GM18507 (cell line): Measurements from ENCODE around the gene IL22.
A peak's percentile ranks its signal among the peaks of the same experiment; 100 is the strongest.
"Not testable (repeated sequence)": the region's sequence is repeated elsewhere in the genome, so short reads cannot be mapped to it uniquely, and the experiment has no call there.

ENCODE experiments used
- DNase-seq: peaks from one replicate; pipeline ENCODE4 v3.0.0; 2011; ENCODE audit warnings: low read depth; ENCODE audit not compliant: insufficient read length; ENCODE audit errors: extremely low spot score
- FAIRE-seq: peaks from 2 replicates; lab custom pipeline; 2011; peaks lifted over from hg19 to GRCh38; lab: Jason Lieb, UNC

IL22 gene

GRCh38 chr12:68235576-68235975, 17.8 kb downstream of the IL22 start:
- no peak for DNase-seq
- no peak for FAIRE-seq

DNA sequence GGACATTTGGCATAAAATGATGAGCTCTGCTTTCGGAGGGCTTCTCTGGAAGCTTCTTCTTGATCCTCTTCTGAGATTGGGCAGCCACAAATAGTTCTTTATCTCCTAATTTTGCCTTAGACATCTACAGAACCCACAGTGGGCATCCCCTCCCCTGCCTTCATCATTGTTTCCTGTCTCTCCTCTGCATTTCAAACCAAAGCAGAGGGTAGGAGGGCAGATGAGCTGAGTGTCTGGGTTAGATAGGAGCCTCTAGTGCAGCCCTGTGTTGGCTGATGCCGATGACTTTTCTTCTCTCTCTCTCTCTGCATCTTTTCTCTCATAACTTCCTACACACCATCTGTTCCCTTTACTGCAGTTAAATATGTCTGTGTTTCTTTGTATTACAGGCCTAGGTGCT, 19.3 kb downstream of the IL22 start:
- no peak for FAIRE-seq

GRCh38 chr12:68233498-68233897, 19.9 kb downstream of the IL22 start:
- DNase-seq (no peak), FAIRE-seq (no peak)

More for the DNA sequence above, 19.3 kb downstream of the IL22 start:
- no peak for DNase-seq

DNA sequence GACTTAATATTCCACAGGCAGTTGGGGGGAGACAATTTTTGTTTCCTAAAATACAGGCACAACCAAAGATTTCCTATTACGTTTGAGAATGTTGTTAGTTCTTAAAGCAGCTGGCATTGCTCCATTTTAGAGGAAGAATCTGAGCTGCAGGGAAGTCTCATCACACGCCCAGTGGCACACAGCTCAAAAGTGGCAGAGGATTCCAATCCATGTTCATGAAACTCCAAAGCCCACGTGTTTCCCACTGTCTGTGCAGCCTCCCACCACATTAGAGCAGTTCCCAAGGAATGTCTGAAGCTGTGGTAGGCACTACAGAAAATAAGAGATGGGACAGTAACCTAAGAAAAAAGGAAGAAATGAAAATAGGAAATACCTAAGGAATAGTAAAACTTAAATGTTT, 21.7 kb downstream of the IL22 start:
- DNase-seq (no peak), FAIRE-seq (no peak)

DNA sequence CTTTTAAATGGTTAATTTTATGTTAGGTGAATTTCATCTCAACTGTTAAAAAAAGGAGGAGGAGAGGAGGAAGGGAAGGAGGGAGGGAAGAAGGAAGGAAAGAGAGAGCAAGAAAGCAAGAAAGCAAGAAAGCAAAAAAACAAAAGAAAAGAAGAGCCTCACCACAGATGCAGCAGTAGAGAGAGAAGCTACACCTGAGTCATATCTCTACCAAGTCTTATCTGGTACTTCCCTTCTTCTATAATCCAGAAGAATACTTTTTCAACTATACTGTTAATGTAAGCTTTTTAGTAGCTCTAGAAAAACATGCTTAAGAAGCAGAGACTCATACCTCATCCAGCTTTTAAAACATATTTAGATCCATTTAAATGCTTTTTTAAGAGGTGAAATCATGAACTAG, 22.2 kb downstream of the IL22 start:
- DNase-seq (no peak), FAIRE-seq (no peak)

DNA sequence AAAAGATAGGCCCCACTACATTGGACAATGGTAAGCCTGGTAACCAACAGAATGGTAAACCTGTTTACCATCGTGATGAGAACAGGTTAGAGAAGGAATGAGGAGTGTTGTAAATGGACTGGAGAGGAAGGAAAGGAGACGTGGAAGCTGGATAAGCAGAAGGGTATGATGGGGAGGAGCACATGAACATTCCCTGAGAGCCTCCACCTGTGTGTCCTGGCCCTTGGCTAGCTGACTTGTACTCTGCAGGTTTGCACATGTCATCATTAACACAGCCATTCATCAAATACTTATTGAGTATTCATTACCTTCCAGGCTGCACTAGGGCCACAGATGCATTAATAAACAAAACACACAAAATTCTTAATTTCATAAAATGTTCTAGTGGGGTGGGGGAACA, 23.4 kb downstream of the IL22 start:
- DNase-seq (no peak), FAIRE-seq (no peak)

DNA sequence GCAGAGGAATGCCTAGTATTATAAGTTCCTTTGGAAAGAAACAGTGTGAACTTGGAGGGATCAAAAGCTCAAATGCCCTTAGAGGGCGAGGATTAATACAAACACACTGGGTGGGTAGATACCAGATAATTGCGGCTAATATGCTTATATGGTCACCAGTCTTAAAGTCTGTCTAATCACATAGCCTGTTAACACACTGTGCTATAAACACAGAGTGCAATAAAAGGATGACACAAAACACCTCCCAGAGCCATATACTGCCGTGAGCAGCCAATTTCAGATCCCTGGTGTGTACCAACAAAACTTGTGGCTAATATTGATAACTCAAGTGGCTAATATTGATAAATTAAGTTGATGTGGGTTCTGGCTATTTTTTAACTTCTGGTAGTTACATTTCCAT, 26.0 kb downstream of the IL22 start:
- FAIRE-seq (no peak), DNase-seq (no peak)

DNA sequence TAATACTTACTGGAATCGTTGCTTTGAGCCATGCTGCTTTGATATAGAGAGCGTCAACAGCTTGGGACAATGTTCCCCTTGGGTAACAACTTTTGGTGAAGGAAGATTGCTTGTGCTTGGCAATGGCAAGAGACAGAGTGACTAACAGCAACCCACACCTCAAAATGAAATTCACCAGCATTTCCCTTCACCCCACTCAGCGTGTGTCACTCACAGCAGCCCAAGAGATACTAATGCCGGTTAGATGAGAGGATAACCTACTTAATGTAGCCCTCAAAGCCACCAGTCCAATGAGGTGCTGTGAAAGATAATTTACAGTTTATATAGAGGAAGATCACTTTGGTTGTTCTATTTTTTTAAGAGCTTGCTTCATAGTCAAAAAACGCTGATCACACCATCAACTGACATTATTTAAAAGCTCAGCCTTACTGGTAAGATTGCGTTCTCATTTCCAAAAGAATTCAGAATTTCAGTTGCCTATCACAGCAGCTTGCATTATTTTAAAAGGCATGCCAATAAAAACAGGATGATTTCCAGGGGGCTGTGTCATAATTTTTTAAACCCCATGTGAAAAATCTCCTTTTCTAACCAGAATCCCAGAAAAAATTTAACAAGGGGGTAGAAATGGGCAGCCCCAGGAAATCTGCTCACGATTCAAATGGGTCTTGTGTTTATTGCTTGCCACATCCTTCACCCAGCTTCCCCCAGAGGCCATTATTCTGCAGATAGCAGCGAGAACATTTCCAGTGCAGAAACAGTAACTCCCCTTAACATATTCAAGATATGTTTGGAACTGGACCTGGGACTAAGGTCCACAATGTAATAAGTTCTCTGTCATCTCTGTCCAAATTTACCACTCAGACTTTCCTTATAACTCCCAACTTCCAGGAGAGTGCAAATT, 27.6 kb downstream of the IL22 start, which contains the start of gene IL26:
IL26 (minus strand) TSS at position 235 of the 901 bp plus-strand sequence; CDS start at position 181, 54 bp downstream.
- DNase-seq (no peak), FAIRE-seq (no peak)

DNA sequence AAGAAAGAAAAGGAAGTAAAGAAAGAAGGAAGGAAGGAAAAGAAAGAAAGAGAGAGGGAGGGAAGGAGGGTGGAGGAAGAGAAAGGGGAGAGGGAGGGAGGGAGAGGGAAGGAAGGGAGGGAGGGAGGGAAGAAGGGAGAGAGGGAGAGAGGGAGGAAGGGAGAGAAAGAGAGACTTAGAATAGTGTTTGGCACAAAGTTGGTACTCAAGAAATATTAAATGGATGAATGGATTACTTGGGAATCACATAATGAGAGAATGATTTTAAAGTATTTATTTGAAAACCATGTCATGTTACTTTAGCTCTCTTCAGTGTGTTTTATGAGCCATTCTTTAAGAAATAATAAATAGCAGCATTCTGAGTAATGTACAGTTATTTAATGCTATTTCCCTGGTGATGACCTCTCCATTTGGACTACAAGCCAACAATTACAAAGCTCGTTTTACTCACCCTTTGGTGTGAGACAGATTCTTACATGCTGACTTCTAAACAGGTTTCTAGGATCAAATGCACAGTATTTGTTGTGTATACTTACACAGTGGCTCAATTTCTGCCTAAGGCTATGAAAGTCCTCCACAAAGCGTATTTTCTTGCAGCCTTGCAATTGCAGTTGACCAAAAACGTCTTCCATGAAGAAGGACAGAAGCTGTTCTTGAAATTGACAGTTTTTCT, 28.7 kb downstream of the IL22 start:
- no peak for DNase-seq
- no peak for FAIRE-seq

DNA sequence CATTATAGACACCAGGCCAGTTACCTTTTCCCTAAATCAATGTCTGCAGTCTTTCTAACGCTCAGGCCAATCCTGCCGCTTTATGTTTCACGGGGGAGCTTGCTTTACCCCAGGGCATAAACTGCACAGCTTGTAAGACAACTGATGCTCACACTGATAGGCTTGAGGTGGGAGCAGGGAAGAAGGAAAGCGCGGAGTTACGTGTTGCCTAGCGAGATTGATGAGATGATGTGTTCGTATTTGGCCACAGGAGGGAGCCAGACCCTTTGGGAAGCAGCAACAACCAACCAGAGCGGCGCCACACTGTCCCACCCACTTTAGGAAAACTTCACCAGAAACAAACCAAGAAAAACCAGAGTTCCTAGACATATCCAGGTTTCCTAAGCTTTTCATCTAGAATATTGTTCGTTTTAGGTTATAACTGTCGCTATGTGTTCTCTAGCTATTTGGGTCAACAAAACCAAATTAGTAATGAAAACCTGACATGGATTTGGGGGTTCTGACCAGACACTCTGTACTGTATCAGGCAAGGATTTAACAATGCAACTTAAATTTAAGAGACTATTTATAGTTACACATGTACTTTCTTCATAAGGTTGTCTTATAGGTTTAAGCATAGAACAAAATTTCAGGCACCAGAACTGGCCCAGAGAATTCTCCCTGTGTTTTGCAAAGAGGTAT, 30.2 kb downstream of the IL22 start:
- DNase-seq (peak; percentile 35), FAIRE-seq (peak; percentile 96)

GRCh38 chr12:68222326-68222725, 31.1 kb downstream of the IL22 start:
- DNase-seq (no peak), FAIRE-seq (no peak)

DNA sequence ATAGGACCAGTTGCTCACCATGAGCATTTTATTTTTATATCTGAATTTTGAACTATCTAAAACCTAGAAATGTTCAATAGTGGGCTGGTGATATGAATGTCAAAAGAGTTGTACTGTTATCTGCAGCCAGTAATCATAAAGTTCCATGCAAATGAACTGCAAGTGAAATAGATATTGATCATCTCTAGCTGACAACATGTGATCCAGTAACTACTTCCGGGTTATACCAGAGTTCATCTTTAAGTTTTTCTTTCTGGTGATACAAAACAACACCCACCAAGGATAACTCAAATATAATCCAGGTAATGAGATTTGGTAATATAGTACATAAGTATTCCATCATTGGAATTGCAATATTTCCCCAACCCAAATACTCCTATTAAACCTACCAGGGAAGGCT, 31.9 kb downstream of the IL22 start:
- FAIRE-seq (no peak), DNase-seq (no peak)

DNA sequence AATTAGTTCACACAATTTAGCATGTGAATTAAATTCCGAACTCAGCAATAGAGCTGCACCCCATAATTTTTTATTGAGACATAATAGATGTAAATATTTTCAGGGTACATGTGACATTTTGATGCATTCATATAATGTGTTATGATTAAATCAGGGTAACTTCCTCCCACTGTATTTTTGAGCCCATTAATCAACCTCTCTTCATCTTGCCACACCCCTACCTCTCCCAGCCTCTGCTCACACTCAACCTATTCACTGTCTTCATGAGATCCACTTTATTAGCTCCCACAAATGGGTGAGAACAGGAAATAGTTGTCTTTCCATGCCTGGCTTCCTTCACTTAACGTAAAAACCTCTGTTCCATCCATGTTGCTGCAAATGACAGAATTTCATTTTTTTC, 42.5 kb downstream of the IL22 start:
- FAIRE-seq (no peak), DNase-seq (no peak)

GRCh38 chr12:68209048-68209728, 44.2 kb downstream of the IL22 start:
- not testable (repeated sequence) for DNase-seq, FAIRE-seq

DNA sequence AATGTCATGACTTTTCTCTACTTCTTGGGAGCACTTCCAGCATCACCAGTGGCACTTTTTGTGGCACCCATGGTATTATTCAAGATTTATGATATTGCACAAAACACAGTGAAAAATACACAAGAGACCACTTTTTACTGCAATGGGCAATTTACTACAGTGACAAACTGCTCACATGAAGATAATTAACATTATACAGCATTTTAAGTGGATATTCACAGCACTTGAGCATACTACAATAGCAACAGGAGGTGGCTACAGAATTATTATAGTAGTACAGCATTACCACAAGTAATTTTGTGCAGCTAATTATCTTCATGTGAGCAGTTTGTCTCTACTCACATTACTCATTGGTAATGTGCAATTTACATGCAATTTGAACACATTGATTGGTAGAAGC, 46.1 kb downstream of the IL22 start:
- FAIRE-seq (no peak), DNase-seq (no peak)

DNA sequence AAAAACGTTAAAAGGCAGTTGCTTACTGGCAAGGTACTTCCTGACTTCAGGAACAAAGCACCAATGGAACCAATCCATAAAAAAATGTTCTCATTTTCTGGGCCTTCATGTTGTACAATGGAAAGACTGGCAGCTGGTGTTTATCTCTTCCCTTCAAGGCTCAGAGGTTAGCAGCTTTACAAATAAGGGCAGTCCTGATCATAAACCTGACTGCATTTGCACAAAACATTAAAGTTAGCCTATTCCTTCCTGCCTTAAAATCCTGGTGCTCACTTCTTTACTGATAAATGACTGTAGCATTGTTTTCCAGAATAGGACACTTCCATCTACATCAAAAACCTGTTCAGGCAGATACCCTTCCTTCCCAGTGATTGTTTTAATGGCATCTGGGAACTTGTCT, 47.0 kb downstream of the IL22 start:
- no peak for DNase-seq
- no peak for FAIRE-seq

GRCh38 chr12:68203460-68203875, 49.9 kb downstream of the IL22 start:
- FAIRE-seq = no peak
- no peak for DNase-seq

DNA sequence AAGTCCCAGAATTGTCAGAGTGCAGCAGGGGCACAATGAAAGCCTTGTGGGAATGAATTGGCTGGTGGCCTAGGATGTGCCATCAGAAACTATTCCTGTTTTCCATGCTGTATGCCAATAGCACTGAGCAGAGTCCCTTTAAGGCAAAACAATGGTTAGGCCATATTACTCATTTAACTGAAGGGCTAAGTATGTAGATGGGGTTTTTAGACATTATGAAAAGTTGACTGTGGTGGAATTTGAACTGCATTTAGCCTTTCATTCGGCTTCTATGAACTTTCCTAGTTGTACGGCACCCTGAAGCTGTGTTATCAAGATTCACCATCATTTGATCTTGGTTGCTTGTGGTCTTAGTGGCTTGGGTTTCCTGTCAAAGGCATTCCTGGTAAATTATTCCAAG, 52.5 kb downstream of the IL22 start:
- DNase-seq (no peak), FAIRE-seq (no peak)

GRCh38 chr12:68199127-68199526, 54.3 kb downstream of the IL22 start:
- DNase-seq (no peak), FAIRE-seq (no peak)
